C1 segment of cervical spinal cord (tissue), 14 donors: ENCODE results near the gene FHL5.
"Not testable (repeated sequence)": the region's sequence is repeated elsewhere in the genome, so short reads cannot be mapped to it uniquely, and the experiment has no call there.

Experiments
- DNase-seq, 14 donors: peaks; one replicate each; lab custom pipeline; 2025; lab: John Stamatoyannopoulos, UW

The FHL5 gene

GRCh38 chr6:96610019-96610418 lies 47.1 kb downstream of the FHL5 start:
- DNase-seq = no peak

GRCh38 chr6:96611342-96611991 lies 48.5 kb downstream of the FHL5 start:
- no peak for DNase-seq

GRCh38 chr6:96613291-96613999 lies 50.5 kb downstream of the FHL5 start:
- no peak for DNase-seq

GRCh38 chr6:96620851-96621250 lies 57.9 kb downstream of the FHL5 start:
- no peak for DNase-seq

GRCh38 chr6:96621983-96622382 lies 59.1 kb downstream of the FHL5 start:
- DNase-seq = no peak

- no peak for DNase-seq
Measured at GRCh38 chr6:96624957-96625356, 62.0 kb downstream of the FHL5 start.

- no peak for DNase-seq
Measured at GRCh38 chr6:96626759-96627364, 63.9 kb downstream of the FHL5 start.

GRCh38 chr6:96631248-96631647 lies 68.3 kb downstream of the FHL5 start:
- DNase-seq = no peak

- not testable (repeated sequence) for DNase-seq
Measured at GRCh38 chr6:96637979-96638378, 75.1 kb downstream of the FHL5 start.

- no peak for DNase-seq
Measured at GRCh38 chr6:96645106-96645505, 82.2 kb downstream of the FHL5 start.

- DNase-seq = no peak
Measured at GRCh38 chr6:96649926-96650325, 87.0 kb downstream of the FHL5 start.

- no peak for DNase-seq
Measured at GRCh38 chr6:96651816-96652215, 88.9 kb downstream of the FHL5 start.

GRCh38 chr6:96652552-96652951 lies 89.6 kb downstream of the FHL5 start:
- no peak for DNase-seq

GRCh38 chr6:96653181-96653580 lies 90.3 kb downstream of the FHL5 start:
- DNase-seq = no peak

GRCh38 chr6:96656567-96656966 lies 93.6 kb downstream of the FHL5 start:
- DNase-seq = no peak

- no peak for DNase-seq
Measured at GRCh38 chr6:96657344-96657743, 94.4 kb downstream of the FHL5 start.

GRCh38 chr6:96659084-96659845 lies 96.3 kb downstream of the FHL5 start:
- DNase-seq = no peak
